GM21367 (cell line): ENCODE data around the gene PDGFC.
"Not testable (repeated sequence)": the region's sequence is repeated elsewhere in the genome, so short reads cannot be mapped to it uniquely, and the experiment has no call there.

ENCODE experiments used
- ATAC-seq: cut with Tn5 transposase; IDR thresholded peaks from one replicate; pipeline ENCODE4 v1.9.1; 2021; ENCODE audit not compliant: unreplicated experiment

Gene PDGFC

DNA sequence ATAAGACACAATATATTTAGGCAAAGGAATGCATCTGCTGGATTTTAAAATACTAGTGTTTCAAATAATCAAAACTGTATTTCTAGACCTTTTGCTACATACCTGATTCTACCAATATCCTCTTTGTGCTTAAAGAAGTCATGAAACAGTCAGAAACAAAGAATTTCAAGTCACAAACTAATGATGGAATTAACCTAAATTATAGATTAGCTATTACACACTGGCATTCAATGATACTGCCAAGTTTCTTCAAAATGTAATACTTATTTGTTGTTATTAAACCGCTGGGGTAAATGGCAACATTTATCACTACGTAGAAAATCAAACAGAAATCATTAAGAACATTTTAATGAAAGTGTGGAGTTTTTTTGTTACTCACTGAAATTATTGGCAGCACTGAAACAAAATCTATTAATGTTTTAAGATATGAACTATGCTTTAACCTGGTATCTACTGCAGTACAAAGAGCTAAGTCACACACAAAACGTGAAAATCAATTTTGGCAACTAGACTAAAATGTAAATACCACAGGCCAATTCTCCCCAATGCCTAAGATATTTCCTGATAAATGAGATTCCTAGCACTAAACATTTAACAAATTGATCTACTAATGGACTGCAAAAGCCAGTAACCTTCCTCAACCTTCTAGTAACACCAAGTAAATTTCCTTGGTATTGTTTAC is 19.4 kb downstream of the PDGFC start:
- ATAC-seq = no peak

DNA sequence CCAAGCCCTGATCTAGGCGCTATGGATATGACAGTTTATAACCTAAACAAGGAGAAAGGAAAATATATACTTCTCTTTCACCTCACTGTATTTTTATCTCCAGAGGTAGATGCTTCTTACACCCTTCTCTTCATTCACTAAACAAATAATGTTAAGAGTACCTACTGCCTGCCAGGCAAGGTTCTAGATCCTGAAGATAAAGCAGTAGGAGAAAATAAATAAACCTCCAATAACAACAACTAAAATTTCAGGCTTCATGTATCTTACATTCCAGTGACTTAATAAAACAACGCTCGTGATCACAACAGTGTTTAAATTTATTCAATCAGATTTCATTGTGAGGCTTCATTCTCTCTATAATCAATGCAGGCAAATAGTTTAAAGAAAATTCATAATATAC is 20.7 kb downstream of the PDGFC start:
- no peak for ATAC-seq

GRCh38 chr4:156950090-156950489 is 21.5 kb downstream of the PDGFC start:
- ATAC-seq = no peak

DNA sequence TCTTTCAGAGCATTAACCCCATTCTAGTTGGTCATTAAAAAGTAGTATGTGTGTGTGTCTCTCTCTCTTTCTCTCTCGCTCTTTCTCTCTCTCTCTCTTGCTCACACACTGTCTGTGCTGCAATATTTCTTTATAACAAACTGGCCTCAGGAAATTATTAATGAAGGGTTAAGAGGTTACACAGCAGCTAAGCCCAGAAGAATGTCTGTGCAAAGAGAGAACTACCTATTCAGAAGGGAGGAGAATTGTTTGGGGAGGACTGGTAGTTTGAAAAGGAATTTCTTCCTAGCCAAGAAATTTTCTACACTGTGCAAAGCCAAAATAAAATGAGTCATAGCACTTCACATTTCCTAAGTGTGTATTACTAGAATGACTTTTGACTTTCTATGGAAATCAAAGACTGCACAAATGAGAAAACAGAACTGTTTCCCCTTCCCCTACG is 22.2 kb downstream of the PDGFC start:
- no peak for ATAC-seq

DNA sequence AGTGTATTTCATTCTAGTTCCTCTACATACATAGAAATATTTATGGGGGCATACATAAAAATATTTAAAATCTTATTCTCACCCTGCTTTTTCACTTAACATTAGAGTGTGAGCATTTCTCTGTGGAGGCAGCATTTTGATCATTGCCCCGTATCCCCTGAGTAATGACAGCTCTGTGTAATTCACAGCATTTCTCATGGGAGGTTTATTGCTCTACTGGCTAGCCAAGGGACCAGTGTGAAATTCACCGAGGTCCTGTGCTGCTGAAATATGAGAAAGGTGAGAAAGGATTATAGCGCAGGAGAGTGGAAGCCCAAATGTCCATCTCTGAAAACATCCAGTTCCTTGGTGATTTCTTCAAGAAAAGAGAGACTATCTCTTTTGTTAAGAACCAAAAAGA is 22.9 kb downstream of the PDGFC start:
- no peak for ATAC-seq

GRCh38 chr4:156948133-156948532 is 23.5 kb downstream of the PDGFC start:
- no peak for ATAC-seq

GRCh38 chr4:156946516-156947424 is 24.8 kb downstream of the PDGFC start:
- no peak for ATAC-seq

- ATAC-seq = no peak
Measured at GRCh38 chr4:156945532-156945931, 26.1 kb downstream of the PDGFC start.

GRCh38 chr4:156942991-156943390 is 28.6 kb downstream of the PDGFC start:
- no peak for ATAC-seq

DNA sequence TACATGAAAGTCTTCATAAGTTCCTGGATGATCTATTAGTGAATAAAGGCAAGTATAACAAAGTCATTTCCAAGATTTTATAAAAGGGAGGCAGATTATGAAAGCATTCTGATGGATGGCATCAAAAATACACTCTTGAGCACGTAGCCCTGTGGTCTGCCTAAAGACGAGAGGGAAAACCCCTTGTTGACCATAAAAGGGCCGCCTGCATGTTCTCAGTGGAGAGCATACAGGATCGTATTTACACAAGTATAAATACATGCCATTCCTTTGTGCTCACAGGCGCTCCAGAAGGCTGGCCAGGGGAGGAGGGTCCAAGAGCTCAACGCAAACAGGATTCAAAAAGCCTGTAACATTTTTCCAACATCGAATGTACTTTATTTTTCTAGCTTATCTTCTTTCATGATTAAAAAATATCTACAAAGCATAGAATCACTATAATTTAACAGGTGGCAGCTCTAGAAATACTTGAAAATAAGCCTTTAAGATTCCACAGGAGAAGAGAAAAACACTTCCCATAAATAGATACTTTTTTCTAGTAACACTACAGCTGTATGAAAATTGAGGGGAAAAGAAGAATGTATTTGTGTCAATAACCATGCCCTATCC is 29.6 kb downstream of the PDGFC start:
- ATAC-seq = no peak

DNA sequence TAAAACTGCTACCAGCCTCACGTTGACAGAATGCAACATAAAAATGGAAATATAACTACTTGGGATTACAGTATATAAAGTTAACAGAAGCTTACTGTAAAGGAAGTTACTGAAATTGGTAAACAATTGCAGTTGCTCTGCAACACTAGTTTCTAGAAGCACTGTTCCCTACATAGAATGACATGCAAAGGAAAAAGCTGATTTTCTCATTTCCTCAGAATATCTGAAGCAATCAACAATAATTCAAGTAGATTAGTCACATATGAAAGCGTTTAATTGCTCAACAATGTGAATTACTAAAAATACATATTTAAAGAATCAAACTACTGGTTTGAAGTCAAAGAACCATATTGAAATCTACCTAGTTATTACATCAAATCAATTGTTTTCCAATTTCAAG is 31.8 kb downstream of the PDGFC start:
- no peak for ATAC-seq

DNA sequence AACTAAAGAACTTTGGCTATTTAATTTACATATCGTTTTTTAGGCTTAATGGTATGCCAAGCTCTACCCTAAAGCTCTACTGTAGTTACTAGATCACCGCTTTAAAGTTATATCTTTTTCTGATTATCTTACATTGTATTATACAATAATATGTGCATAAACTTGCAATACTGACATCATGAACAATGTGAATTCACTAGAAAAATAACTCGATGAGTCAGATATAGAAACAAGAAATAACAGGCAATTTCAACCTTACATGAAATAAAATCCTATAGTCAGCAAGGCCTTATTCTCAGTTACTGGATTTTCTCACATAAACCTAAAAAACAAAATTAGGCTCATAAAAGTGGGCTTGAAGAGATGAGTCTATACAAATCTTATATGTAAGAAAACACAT is 32.5 kb downstream of the PDGFC start:
- no peak for ATAC-seq

DNA sequence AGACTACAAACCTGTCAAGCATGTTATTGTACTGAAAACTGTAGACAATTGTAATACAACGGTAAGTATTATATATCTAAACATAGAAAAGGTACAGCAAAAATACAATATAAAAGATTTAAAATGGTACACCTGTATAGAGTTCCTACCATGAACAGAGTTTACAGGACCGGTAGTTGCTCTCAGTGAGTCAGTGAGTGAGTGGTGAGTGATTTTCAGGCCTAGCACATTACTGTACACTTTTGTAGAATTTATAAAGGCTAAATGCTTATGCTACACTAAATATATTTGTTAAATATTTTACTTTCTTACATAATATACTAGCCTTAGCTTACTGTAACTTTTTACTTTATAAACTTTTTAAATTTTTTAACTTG is 37.4 kb downstream of the PDGFC start:
- no peak for ATAC-seq

- no peak for ATAC-seq
Measured at GRCh38 chr4:156933633-156934258, 37.9 kb downstream of the PDGFC start.

DNA sequence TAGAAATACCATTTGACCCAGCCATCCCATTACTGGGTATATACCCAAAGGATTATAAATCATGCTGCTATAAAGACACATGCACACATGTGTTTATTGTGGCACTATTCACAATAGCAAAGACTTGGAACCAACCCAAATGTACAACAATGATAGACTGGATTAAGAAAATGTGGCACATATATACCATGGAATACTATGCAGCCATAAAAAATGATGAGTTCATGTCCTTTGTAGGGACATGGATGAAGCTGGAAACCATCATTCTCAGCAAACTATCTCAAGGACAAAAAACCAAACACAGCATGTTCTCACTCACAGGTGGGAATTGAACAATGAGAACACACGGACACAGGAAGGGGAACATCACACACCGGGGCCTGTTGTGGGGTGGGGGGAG is 39.2 kb downstream of the PDGFC start:
- ATAC-seq = not testable (repeated sequence)

GRCh38 chr4:156931267-156931666 is 40.3 kb downstream of the PDGFC start:
- no peak for ATAC-seq

DNA sequence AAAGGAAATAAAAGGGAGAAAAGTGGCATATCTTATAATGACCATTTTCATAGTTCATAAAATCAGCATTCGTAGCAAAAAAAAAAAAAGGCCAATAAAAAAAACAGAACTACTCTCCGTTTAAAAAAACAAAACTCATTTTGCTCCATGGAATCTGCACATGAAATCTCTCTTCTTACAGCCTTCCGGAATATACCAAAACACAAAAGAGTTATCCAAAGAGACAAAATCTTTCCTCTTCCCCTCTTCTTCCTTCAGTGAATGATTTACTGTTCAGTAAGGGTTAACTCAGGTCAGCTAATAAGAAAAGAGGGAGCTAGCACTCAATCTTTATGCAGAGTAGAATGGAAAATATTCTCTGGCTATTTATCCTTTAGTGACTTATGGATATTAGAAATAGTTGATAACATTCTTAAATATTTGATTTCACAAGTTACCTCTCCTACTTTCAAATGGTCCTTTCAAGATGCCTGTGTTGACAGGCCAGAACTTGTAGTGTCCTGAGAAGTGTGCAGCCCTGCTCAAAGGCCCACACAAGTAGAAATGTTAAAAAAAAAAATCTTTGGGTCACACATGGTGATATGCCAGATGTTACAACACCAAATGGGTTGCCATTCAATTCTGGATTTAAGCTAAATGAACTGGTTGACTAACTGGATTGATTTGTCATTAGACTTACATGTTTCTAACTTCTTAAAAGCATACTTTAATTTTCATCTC is 42.1 kb downstream of the PDGFC start:
- no peak for ATAC-seq

DNA sequence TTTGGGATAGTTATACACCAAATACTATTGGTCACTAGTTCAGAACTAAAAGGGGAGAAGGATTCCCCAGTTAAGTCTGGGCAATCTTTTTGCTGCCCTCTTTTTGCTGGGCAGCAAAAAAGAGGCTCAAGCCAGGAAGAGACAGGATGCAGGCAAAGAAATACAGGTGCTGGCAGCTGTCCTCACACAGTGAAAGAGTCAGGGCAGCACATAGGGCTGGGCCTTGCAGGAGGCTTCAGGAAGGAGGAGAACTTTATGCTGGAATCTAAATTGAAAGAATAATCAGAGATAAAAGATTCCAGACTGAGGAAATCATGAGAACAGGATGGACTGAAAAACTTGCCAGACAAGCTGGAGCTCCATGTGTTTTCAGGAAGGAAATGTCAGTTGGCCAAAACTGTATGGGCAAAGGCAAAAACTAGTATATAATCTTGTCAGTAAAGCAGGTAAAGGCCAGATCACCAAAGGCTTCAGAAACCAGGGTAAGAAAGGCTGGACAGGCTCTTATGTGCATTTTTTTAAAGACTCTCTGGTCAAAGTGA is 46.8 kb downstream of the PDGFC start:
- ATAC-seq = no peak

GRCh38 chr4:156923525-156923924 is 48.1 kb downstream of the PDGFC start:
- no peak for ATAC-seq

DNA sequence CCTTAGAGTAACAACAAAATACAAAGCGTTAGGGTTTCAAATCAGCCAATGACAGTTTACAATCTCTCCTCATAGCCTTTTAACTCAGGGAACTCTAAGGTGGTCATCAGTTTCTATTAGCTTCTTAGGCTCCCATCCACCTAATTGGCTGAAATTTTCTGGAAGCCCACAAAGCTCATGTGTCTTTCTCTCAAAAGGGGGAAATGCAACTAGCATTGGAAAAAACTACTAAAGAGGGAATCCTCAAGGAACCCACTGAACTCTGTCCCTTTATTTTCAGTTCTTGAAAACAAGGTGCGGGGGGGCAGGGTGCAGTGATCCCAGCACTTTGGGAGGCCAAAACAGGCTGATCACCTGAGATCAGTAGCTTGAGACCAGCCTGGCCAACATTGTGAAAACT is 56.4 kb downstream of the PDGFC start:
- ATAC-seq = no peak

- no peak for ATAC-seq
Measured at GRCh38 chr4:156913234-156913633, 58.4 kb downstream of the PDGFC start.
